Measurements from ENCODE around the gene HDAC4. TPM values are rescaled to one million over a fixed set of nuclear protein-coding genes. Genes with fewer than 3 reads are reported as not detected.

Gene HDAC4
- total RNA-seq, 1 experiment from 2014 or later = 40.1 TPM

GRCh38 chr2:239120664-239121063, 280.2 kb downstream of the HDAC4 start:
- ChIA-PET POLR2A (no interaction called here), CTCF (no interaction called here)
- DNase-seq (ENCODE audit: low read depth, low spot score) (no peak), ATAC-seq (no peak)
- no peaks in the 10 kb centered on the region; the same call in 1 of the 2 replicates for H3K9me3 ChIP-seq (ENCODE audit: control insufficient read depth, insufficient read depth, low read depth, low read length)
- no peaks in the 10 kb centered on the region for H3K27me3 ChIP-seq (ENCODE audit: control insufficient read depth, insufficient read depth, low read length)
- no peak overlapping the region for H3K27ac ChIP-seq (ENCODE audit: low read length)
- TF ChIP-seq, protein P1, sequence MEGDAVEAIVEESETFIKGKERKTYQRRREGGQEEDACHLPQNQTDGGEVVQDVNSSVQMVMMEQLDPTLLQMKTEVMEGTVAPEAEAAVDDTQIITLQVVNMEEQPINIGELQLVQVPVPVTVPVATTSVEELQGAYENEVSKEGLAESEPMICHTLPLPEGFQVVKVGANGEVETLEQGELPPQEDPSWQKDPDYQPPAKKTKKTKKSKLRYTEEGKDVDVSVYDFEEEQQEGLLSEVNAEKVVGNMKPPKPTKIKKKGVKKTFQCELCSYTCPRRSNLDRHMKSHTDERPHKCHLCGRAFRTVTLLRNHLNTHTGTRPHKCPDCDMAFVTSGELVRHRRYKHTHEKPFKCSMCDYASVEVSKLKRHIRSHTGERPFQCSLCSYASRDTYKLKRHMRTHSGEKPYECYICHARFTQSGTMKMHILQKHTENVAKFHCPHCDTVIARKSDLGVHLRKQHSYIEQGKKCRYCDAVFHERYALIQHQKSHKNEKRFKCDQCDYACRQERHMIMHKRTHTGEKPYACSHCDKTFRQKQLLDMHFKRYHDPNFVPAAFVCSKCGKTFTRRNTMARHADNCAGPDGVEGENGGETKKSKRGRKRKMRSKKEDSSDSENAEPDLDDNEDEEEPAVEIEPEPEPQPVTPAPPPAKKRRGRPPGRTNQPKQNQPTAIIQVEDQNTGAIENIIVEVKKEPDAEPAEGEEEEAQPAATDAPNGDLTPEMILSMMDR (IDR thresholded peaks at IDR 0.05) = no peak
- TF ChIP-seq REST (IDR thresholded peaks at IDR 0.05; ENCODE audit: insufficient read depth in 1 of 2, low read depth in 2 of 2, low read length in 1 of 2) (no peak), TCF7L2 (IDR thresholded peaks at IDR 0.05; ENCODE audit: low read depth, low read length) (no peak), POLR2AphosphoS5 (IDR thresholded peaks at IDR 0.05; ENCODE audit: low read depth, low read length) (no peak), SIN3A (IDR thresholded peaks at IDR 0.05; ENCODE audit: borderline replicate concordance, insufficient read depth, low read depth, low read length) (no peak)
- no peaks in the 10 kb centered on the region for H3K4me1 ChIP-seq (ENCODE audit: control insufficient read depth, insufficient read depth, low read length)
- intact Hi-C loops (cut with micrococcal nuclease; ENCODE audit: unreplicated experiment) (no loop called here), in situ Hi-C loops (cut with HindIII; ENCODE audit: low pct_unique_long_range_greater_than_20kb, low sequenced_read_pairs) (no loop called here)
- H3K36me3 ChIP-seq (ENCODE audit: control insufficient read depth, insufficient read depth, low read length) = no peaks in the 10 kb centered on the region
- no peak overlapping the region for H3K4me3 ChIP-seq (ENCODE audit: low read depth in 2 of 2, low read length in 2 of 2)
- BruUV-seq (replicated peaks) = no TSS peak

GRCh38 chr2:239119346-239120126, 281.3 kb downstream of the HDAC4 start:
- POLR2A ChIA-PET = no interaction called here
- no peak overlapping the region for H3K4me3 ChIP-seq (ENCODE audit: low read depth in 2 of 2, low read length in 2 of 2)
- H3K27ac ChIP-seq (ENCODE audit: low read length) = no peak overlapping the region
- in situ Hi-C loops (cut with HindIII; ENCODE audit: low pct_unique_long_range_greater_than_20kb, low sequenced_read_pairs) (no loop called here), intact Hi-C loops (cut with micrococcal nuclease; ENCODE audit: unreplicated experiment) (no loop called here)
- H3K4me1 ChIP-seq (ENCODE audit: control insufficient read depth, insufficient read depth, low read length) = no peaks in the 10 kb centered on the region
- TF ChIP-seq SIN3A (IDR thresholded peaks at IDR 0.05; ENCODE audit: borderline replicate concordance, insufficient read depth, low read depth, low read length) (no peak), REST (IDR thresholded peaks at IDR 0.05; ENCODE audit: insufficient read depth in 1 of 2, low read depth in 2 of 2, low read length in 1 of 2) (no peak), TCF7L2 (IDR thresholded peaks at IDR 0.05; ENCODE audit: low read depth, low read length) (no peak), POLR2AphosphoS5 (IDR thresholded peaks at IDR 0.05; ENCODE audit: low read depth, low read length) (no peak)
- TF ChIP-seq, protein P1 (IDR thresholded peaks at IDR 0.05) = no peak
- H3K9me3 ChIP-seq (ENCODE audit: control insufficient read depth, insufficient read depth, low read depth, low read length) = no peaks in the 10 kb centered on the region
- ATAC-seq = no peak; the same call in 1 of the 2 replicates
- no peaks in the 10 kb centered on the region for H3K27me3 ChIP-seq (ENCODE audit: control insufficient read depth, insufficient read depth, low read length)
- CTCF ChIA-PET = no interaction called here
- no peak for DNase-seq (ENCODE audit: low read depth, low spot score)
- no peaks in the 10 kb centered on the region for H3K36me3 ChIP-seq (ENCODE audit: control insufficient read depth, insufficient read depth, low read length)
- no TSS peak for BruUV-seq (replicated peaks)
